IPS DF 6.9 (cell line): ENCODE data around the gene DAB2.

Source experiments
- DNase-seq: peaks from one replicate; pipeline ENCODE4 v3.0.0-alpha.2; 2013; ENCODE audit warnings: low read depth, low spot score
- H3K27ac ChIP-seq: one replicate; pipeline ENCODE4 v1.5.1; 2013; ENCODE audit warnings: low read length, control low read depth
- H3K27me3 ChIP-seq: 2 replicates; pipeline ENCODE4 v1.6.1; 2013; ENCODE audit warnings: mild to moderate bottlenecking, low read length; ENCODE audit not compliant: control insufficient read depth, insufficient read depth
- H3K36me3 ChIP-seq: 2 replicates; pipeline ENCODE4 v1.6.1; 2013; ENCODE audit warnings: low read length; ENCODE audit not compliant: control insufficient read depth, insufficient read depth
- H3K4me1 ChIP-seq: 2 replicates; pipeline ENCODE4 v1.6.1; 2013; ENCODE audit warnings: low read length; ENCODE audit not compliant: control insufficient read depth, insufficient read depth
- H3K4me3 ChIP-seq: 2 replicates; pipeline ENCODE4 v1.5.1; 2013; ENCODE audit warnings: mild to moderate bottlenecking, low read length
- H3K9me3 ChIP-seq: 2 replicates; pipeline ENCODE4 v1.6.1; 2013; ENCODE audit warnings: low read length, inconsistent platforms; ENCODE audit not compliant: control insufficient read depth, insufficient read depth
- WGBS: extraction: QIAGEN DNeasy Blood & Tissue Kit; methylation state at CpG from one replicate; pipeline ENCODE4 v1.1.7; 2013; ENCODE audit warnings: mixed read lengths, missing lambda C conversion rate; ENCODE audit not compliant: insufficient read length, insufficient coverage; 5-methylcytosine and 5-hydroxymethylcytosine counted together

DAB2 gene

DNA sequence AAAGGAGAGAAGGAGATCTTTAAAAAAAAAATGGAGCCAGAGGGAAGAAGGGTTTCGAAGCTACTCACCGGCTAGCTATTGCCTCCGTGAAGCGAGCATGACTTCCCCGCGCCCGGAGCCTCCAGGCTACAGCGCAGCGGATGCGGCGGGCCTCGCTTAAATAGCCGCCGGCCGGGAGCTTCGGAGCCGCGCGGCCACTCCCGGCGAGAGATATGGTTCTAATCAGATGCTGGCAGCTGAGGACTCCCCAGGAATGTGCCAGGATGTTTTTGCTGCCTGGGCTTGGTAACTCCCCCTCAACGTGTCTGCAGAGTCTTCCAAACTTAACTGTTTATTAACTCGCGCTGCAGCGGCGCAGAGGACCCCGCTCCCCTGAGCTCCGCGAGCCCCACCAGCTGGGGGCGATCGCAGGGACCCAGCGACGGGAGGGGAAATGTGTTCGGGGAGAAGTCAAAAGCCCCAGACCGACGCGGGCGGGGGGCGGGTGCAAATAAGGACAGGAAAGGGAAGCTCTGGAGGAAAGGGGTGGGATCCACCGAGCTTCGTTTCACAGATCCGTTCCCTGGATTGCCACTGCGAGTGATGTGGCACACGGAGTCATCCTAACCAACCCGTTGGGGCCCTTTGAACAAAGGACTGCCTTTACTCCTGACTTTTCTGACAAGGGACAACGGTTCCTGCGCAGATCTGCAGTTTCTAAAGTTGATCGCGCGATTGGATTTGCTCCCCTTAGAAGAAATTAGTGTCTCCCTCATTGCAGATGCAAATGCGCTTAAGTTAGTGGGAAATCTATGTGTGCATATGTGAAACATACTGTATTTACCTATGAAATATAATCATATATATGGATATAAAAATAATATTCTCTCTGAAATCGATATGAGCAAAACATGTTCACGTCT lies at the start of gene DAB2:
Gene DAB2 (minus strand): TSS at position 245 of the 902 bp plus-strand sequence. CDS start 30,660 bp downstream, outside the sequence.
- no peak within 1 kb of the TSS for H3K27ac ChIP-seq

GRCh38 chr5:39473156-39473775 lies 48.5 kb upstream of the DAB2 start:
- no CpG with 5 or more reads among the region's 3 CpGs for WGBS
- no peak for DNase-seq
- Histone ChIP-seq H3K27ac (no peak overlapping the region), H3K4me1 (no peaks in the 10 kb centered on the region), H3K27me3 (no peaks in the 10 kb centered on the region), H3K4me3 (no peak overlapping the region), H3K9me3 (no peaks in the 10 kb centered on the region), H3K36me3 (no peaks in the 10 kb centered on the region)

More for the DNA sequence above, at the start of gene DAB2:
- WGBS, result no CpG with 5 or more reads among the region's 53 CpGs
- no peaks in the 10 kb centered on the region for H3K36me3 ChIP-seq
- H3K9me3 ChIP-seq, result no peaks in the 10 kb centered on the region
- H3K27me3 ChIP-seq, result no peaks in the 10 kb centered on the region
- peaks cover 3% of the 10 kb centered on the region; the same call in 1 of the 2 replicates for H3K4me1 ChIP-seq
- peak within 1 kb of the TSS; percentile 47; the same call in 1 of the 2 replicates for H3K4me3 ChIP-seq
- DNase-seq, result peak; percentile 67

DNA sequence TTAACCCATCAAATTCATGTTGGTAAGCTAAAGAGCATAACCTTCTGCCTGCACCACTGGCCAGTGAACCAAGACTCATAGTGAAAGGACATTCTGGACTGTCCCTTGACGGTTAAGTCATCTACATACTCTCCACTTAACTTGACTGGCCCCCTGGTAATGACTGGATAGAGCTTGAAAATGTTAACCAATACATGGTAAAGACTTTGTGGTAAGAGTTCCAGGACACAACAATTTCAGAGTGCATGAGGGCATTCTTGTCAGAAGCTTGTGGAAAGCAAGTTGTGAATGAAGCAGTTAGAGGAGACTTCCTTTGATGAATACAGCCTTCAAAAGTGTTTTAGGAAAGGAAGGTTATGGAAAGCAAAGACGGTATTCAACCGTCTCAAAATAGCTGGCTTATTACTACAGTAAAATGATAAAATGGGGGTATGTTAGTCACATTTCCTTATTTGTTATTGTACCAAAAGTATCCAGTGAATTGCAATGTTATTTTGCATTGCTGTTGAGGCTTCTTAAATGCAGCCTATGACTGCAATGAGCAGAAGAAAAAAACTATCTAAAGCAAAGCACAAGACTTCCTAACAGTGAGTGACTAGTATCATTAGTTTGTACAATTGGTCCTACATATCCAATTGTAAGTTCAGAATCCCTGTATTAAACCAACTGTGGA lies 47.2 kb upstream of the DAB2 start:
- Histone ChIP-seq H3K4me1 (no peaks in the 10 kb centered on the region), H3K4me3 (no peak overlapping the region), H3K27me3 (no peaks in the 10 kb centered on the region), H3K27ac (no peak overlapping the region), H3K36me3 (no peaks in the 10 kb centered on the region), H3K9me3 (no peaks in the 10 kb centered on the region)
- no CpG with 5 or more reads among the region's 3 CpGs for WGBS
- DNase-seq, result no peak

GRCh38 chr5:39470811-39471210 lies 46.0 kb upstream of the DAB2 start:
- H3K27me3 ChIP-seq, result no peaks in the 10 kb centered on the region
- no peaks in the 10 kb centered on the region for H3K36me3 ChIP-seq
- no peaks in the 10 kb centered on the region for H3K9me3 ChIP-seq
- no CpG with 5 or more reads among the region's 2 CpGs for WGBS
- H3K4me3 ChIP-seq, result no peak overlapping the region
- H3K27ac ChIP-seq, result no peak overlapping the region
- H3K4me1 ChIP-seq, result no peaks in the 10 kb centered on the region
- DNase-seq, result no peak

- no peaks in the 10 kb centered on the region for H3K4me1 ChIP-seq
- no peaks in the 10 kb centered on the region for H3K9me3 ChIP-seq
- WGBS, result no CpG with 5 or more reads among the region's 6 CpGs
- H3K27ac ChIP-seq, result no peak overlapping the region
- no peak for DNase-seq
- no peaks in the 10 kb centered on the region for H3K36me3 ChIP-seq
- H3K4me3 ChIP-seq, result no peak overlapping the region
- H3K27me3 ChIP-seq, result no peaks in the 10 kb centered on the region
Observed at GRCh38 chr5:39469777-39470415, 45.1 kb upstream of the DAB2 start.

DNA sequence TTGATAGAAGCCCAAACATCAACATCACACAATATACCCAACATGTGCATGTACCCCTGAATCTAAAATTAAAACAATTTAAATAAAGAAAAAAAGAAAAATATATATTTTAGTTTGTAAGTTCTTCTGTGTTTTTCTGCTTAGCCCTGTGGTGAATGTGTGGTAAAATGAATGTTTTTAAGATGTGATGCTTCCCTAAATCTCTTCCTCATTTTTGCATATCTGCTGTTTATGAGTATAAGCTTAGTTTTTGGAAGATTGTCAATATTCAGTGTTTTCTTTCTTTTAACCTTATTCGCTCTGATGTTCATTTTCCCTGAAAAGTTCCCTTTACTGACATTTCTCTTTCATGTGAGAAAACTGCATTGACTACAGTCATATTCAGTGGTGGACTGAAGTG lies 44.4 kb upstream of the DAB2 start:
- no CpG with 5 or more reads among the region's 1 CpG for WGBS

DNA sequence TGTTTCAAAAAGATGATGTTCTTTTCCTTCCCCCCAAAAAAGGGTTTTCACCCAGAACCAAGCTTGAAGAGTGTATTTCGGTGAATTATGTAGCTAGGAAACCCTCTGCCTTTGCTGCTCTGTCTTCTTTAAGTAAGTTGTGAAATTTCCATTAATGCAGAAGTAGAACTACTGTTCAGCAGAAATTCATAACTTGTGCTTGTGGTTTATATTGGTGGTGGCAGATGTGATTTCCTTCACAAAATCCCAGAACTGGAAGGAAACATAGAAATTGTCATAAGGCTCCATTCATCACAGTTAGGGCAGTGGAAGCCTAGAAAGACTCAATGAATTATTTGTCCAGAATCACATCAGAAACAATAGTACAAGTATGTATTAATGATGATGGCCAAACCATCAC lies 42.1 kb upstream of the DAB2 start:
- Histone ChIP-seq H3K4me1 (no peaks in the 10 kb centered on the region; the same call in 1 of the 2 replicates), H3K27ac (no peak overlapping the region), H3K36me3 (no peaks in the 10 kb centered on the region), H3K9me3 (no peaks in the 10 kb centered on the region), H3K4me3 (no peak overlapping the region), H3K27me3 (no peaks in the 10 kb centered on the region)
- no peak for DNase-seq
- WGBS, result no CpG with 5 or more reads among the region's 1 CpG

More for the DNA sequence above, 44.4 kb upstream of the DAB2 start:
- no peak for DNase-seq
- Histone ChIP-seq H3K9me3 (no peaks in the 10 kb centered on the region), H3K4me1 (no peaks in the 10 kb centered on the region), H3K4me3 (no peak overlapping the region), H3K27ac (no peak overlapping the region), H3K36me3 (no peaks in the 10 kb centered on the region), H3K27me3 (no peaks in the 10 kb centered on the region)

- H3K27me3 ChIP-seq, result no peaks in the 10 kb centered on the region
- H3K4me3 ChIP-seq, result no peak overlapping the region
- no CpG with 5 or more reads among the region's 2 CpGs for WGBS
- H3K4me1 ChIP-seq, result no peaks in the 10 kb centered on the region; the same call in 1 of the 2 replicates
- DNase-seq, result no peak
- no peaks in the 10 kb centered on the region for H3K36me3 ChIP-seq
- no peak overlapping the region for H3K27ac ChIP-seq
- no peaks in the 10 kb centered on the region for H3K9me3 ChIP-seq
Observed at GRCh38 chr5:39465843-39466242, 41.1 kb upstream of the DAB2 start.

DNA sequence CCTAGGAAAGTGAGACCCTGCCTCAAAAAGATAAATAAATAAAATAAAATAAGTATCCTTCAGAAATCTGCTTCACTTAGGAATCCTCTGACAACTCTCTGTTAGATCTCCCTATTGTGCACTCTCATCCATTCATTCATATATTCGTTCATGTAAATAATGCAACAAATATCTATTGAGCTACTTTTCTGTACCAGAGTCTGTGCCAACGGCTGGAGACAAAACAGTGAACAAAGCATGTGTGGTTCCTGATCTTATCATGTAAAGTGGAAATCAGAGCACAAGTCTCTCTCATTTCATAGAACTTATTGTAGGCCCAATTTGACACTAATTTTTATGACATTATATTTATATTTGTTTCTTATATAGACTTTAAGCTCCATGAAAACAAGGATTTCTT lies 40.3 kb upstream of the DAB2 start:
- H3K9me3 ChIP-seq, result no peaks in the 10 kb centered on the region
- H3K27ac ChIP-seq, result no peak overlapping the region
- H3K4me1 ChIP-seq, result no peaks in the 10 kb centered on the region; the same call in 1 of the 2 replicates
- WGBS, result no CpG with 5 or more reads among the region's 2 CpGs
- DNase-seq, result no peak
- no peak overlapping the region for H3K4me3 ChIP-seq
- H3K36me3 ChIP-seq, result no peaks in the 10 kb centered on the region
- no peaks in the 10 kb centered on the region for H3K27me3 ChIP-seq

GRCh38 chr5:39464088-39464487 lies 39.3 kb upstream of the DAB2 start:
- no peaks in the 10 kb centered on the region; the same call in 1 of the 2 replicates for H3K4me1 ChIP-seq
- H3K9me3 ChIP-seq, result no peaks in the 10 kb centered on the region
- no peaks in the 10 kb centered on the region for H3K27me3 ChIP-seq
- no peak overlapping the region for H3K4me3 ChIP-seq
- DNase-seq, result no peak
- WGBS, result no CpG with 5 or more reads among the region's 5 CpGs
- no peaks in the 10 kb centered on the region for H3K36me3 ChIP-seq
- no peak overlapping the region for H3K27ac ChIP-seq
